Measurements from ENCODE around the gene KLHL30. TPM values are rescaled to one million over a fixed set of nuclear protein-coding genes. Genes with fewer than 3 reads are reported as not detected.

Gene KLHL30
- total RNA-seq, 2 donors from 2014 or later, result 0.07 to 0.13 TPM

DNA sequence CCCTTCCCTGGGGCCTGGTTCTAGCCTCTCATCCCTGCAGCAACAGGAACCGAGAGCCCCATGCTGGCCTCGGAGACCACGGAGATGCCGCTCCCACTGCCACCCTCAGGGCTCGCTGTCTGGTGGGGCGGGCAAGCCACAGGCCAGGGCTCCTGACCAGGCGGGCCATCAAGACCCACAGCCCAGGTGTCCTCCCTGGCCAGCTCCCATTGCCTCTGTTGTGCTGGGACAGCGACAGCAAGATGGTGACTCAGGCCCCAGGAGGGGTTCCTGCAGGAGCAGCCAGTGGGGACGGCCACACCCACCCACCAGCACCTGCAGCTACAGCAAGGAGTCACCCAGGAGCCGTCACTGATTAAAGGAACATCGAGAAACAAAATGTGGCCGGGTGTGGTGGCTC is 7.4 kb downstream of the KLHL30 start:
- intact Hi-C loops (cut with DNase I), result no loop called here

DNA sequence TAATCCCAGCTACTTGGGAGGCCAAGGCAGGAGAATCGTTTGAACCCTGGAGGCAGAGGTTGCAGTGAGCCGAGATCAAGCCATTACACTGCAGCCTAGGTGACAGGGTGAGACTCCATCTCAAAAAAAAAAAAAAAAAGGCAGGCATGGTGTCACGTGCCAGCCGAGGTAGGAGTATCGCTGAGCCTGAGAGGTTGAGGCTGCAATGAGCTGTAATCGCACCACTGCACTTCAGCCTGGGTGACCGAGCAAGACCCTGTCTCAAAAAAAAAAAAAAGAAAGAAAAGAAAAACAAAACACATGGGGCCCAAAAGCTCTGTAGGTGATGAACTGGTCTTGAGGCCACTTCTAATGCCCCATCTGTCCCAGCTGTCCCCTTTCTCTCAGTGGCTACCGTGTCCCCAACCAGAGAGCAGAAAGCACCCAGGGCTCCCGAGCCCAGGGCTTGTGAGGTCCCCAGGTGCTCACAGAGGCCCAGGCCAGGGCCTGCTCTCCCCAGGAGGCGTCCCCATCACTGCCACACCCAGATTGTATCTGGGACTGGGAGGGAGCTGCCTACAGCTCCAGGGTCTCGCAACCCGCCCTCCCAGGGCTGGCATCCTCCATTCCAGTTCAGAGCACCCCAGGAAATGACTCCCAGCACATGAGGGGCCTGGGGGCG is 8.5 kb downstream of the KLHL30 start:
- no peak overlapping the region for H3K4me3 ChIP-seq
- no peak overlapping the region for H3K27ac ChIP-seq
- DNase-seq, result no peak
- no peak overlapping the region for H3K9ac ChIP-seq (ENCODE audit: low read depth in 2 of 2, low read length in 2 of 2)
- peaks cover 7% of the 10 kb centered on the region for H3K4me1 ChIP-seq
- intact Hi-C loops (cut with DNase I), result no loop called here
- H3K9me3 ChIP-seq, result no peaks in the 10 kb centered on the region
- H3K27me3 ChIP-seq, result no peaks in the 10 kb centered on the region
- TF ChIP-seq, protein P1, sequence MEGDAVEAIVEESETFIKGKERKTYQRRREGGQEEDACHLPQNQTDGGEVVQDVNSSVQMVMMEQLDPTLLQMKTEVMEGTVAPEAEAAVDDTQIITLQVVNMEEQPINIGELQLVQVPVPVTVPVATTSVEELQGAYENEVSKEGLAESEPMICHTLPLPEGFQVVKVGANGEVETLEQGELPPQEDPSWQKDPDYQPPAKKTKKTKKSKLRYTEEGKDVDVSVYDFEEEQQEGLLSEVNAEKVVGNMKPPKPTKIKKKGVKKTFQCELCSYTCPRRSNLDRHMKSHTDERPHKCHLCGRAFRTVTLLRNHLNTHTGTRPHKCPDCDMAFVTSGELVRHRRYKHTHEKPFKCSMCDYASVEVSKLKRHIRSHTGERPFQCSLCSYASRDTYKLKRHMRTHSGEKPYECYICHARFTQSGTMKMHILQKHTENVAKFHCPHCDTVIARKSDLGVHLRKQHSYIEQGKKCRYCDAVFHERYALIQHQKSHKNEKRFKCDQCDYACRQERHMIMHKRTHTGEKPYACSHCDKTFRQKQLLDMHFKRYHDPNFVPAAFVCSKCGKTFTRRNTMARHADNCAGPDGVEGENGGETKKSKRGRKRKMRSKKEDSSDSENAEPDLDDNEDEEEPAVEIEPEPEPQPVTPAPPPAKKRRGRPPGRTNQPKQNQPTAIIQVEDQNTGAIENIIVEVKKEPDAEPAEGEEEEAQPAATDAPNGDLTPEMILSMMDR (IDR thresholded peaks at IDR 0.05), result no peak
- H3K36me3 ChIP-seq, result no peaks in the 10 kb centered on the region

More for the DNA sequence above, 7.4 kb downstream of the KLHL30 start:
- no peak for DNase-seq
- Histone ChIP-seq H3K4me3 (no peak overlapping the region), H3K27me3 (no peaks in the 10 kb centered on the region), H3K4me1 (peaks cover 7% of the 10 kb centered on the region), H3K9me3 (no peaks in the 10 kb centered on the region), H3K9ac (ENCODE audit: low read depth in 2 of 2, low read length in 2 of 2) (no peak overlapping the region), H3K27ac (no peak overlapping the region), H3K36me3 (no peaks in the 10 kb centered on the region)
- TF ChIP-seq, protein P1 (IDR thresholded peaks at IDR 0.05), result no peak

DNA sequence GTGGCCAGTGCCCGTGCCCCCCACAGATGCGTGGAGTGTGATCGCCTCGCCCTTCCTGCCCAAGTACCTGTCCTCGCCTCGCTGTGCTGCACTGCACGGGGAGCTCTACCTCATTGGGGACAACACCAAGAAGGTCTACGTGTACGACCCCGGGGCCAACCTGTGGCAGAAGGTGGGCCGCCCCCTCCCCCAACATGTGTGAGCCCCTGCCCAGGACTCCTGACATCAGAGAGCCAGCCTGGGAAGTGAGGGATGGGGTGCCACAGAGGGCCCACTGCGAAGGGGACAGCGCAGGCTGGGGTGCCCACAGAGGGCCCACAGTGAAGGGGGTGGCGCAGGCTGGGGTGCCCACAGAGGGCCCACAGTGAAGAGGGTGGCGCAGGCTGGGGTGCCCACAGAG is 10.5 kb downstream of the KLHL30 start:
- intact Hi-C loops (cut with DNase I), result no loop called here
- DNase-seq, result no peak
- TF ChIP-seq, protein P1 (IDR thresholded peaks at IDR 0.05), result no peak
- Histone ChIP-seq H3K27me3 (no peaks in the 10 kb centered on the region), H3K4me1 (no peaks in the 10 kb centered on the region), H3K4me3 (no peak overlapping the region), H3K36me3 (no peaks in the 10 kb centered on the region), H3K9ac (ENCODE audit: low read depth in 2 of 2, low read length in 2 of 2) (no peak overlapping the region), H3K9me3 (no peaks in the 10 kb centered on the region), H3K27ac (no peak overlapping the region)

DNA sequence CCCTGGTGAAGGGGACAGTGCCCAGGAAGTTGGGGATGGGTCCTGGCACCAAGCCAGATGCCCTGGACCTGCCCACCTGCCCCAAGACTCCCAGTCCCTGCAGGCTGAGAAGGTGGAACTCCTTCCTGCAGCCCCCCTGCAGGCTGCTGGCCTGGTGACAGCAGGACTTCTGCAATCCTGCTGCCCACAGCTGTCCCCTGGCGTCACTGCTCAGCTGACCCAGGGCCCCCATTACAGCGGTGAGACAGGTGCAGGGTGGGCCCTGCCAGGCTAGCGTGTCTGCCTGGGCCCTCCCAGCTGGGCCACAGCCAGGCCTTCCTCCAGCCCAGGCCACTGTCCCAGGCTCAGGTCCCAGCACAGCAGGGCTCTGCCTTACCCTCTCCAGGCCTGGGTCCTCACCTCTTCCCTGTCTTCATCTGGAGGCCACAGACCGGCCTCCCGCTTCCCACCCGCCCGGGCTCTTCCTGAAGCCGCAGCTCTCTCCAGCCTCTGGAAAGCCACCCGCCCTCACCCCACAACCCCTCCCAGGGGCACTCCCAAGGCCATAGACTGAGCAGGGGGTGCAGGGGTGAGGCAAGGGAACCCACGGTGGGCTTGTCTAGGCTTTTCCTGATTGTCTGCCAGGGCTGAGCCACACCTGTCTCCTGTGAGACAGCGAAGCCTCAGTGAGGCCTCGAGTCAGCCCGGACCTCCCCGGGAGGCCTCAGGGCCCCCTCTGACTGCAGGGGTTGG is 11.5 kb downstream of the KLHL30 start:
- no peaks in the 10 kb centered on the region for H3K27me3 ChIP-seq
- intact Hi-C loops (cut with DNase I), result no loop called here

DNA sequence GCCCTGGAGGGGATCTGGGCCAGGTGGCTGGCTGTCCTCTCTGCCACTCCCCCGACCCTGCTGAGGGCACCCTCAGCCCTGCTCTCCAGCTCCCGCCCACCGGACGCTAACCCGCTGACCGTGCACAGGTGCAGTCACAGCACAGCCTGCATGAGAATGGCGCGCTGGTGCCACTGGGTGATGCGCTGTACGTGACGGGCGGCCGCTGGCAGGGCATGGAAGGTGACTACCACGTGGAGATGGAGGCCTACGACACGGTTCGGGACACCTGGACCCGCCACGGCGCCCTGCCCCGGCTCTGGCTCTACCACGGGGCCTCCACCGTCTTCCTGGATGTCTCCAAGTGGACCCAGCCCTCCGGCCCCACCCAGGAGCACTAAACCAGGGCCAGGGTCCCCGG is 12.2 kb downstream of the KLHL30 start:
- Histone ChIP-seq H3K36me3 (no peaks in the 10 kb centered on the region), H3K4me3 (no peak overlapping the region), H3K9ac (ENCODE audit: low read depth in 2 of 2, low read length in 2 of 2) (no peak overlapping the region), H3K4me1 (no peaks in the 10 kb centered on the region), H3K27ac (no peak overlapping the region), H3K9me3 (no peaks in the 10 kb centered on the region), H3K27me3 (no peaks in the 10 kb centered on the region)
- TF ChIP-seq, protein P1 (IDR thresholded peaks at IDR 0.05), result no peak
- no peak for DNase-seq
- intact Hi-C loops (cut with DNase I), result no loop called here

More for the DNA sequence above, 11.5 kb downstream of the KLHL30 start:
- Histone ChIP-seq H3K4me1 (no peaks in the 10 kb centered on the region), H3K9me3 (no peaks in the 10 kb centered on the region), H3K36me3 (no peaks in the 10 kb centered on the region), H3K9ac (ENCODE audit: low read depth in 2 of 2, low read length in 2 of 2) (no peak overlapping the region), H3K4me3 (no peak overlapping the region), H3K27ac (no peak overlapping the region)
- no peak for DNase-seq
- TF ChIP-seq, protein P1 (IDR thresholded peaks at IDR 0.05), result no peak

All from colonic mucosa (tissue), 4 donors.